Vagina (tissue), 2 donors: Measurements from ENCODE around the gene HELZ.

Source experiments
- CTCF ChIP-seq, 3 experiments: fragments of 450-650 bp in 2 of 3; fragments of 200-600 bp in 1 of 3; sonication (generic) in 1 of 3; IDR thresholded peaks; one replicate each; pipeline ENCODE4 v1.5.1; 2017 to 2019; ENCODE audit warnings: antibody characterized with exemption in 3 of 3, mild to moderate bottlenecking in 2 of 3, moderate library complexity in 2 of 3
- POLR2A ChIP-seq, 2 donors: fragments of 450-650 bp; IDR thresholded peaks; one replicate each; pipeline ENCODE4 v1.6.1; 2017; ENCODE audit warnings: antibody characterized with exemption in 2 of 2, mild to moderate bottlenecking in 2 of 2, moderate library complexity in 2 of 2
- POLR2AphosphoS5 ChIP-seq, 2 donors: sonication (generic); formaldehyde crosslinking; IDR thresholded peaks; one replicate each; pipeline ENCODE4 v1.9.0; 2017; ENCODE audit warnings: antibody characterized with exemption in 2 of 2, mild to moderate bottlenecking in 2 of 2, low read depth in 1 of 2; ENCODE audit not compliant: insufficient read depth in 1 of 2

- TF ChIP-seq CTCF (IDR thresholded peaks at IDR 0.05): no peak
- TF ChIP-seq POLR2A (IDR thresholded peaks at IDR 0.05): no peak
- no peak for TF ChIP-seq POLR2AphosphoS5 (IDR thresholded peaks at IDR 0.05; ENCODE audit: insufficient read depth in 1 of 2, low read depth in 1 of 2)
Measured at GRCh38 chr17:67125417-67125816, 119.6 kb downstream of the HELZ start.
